Measurements from ENCODE around the gene PLAGL2.

GRCh38 chr20:32181606-32182005, 25.9 kb downstream of the PLAGL2 start:
- no peak for TF ChIP-seq CTCF (IDR thresholded peaks at IDR 0.05; ENCODE audit: low read depth, low read length, missing input control)
- no peak for TF ChIP-seq MAX (IDR thresholded peaks at IDR 0.05)
- no peak for TF ChIP-seq REST (IDR thresholded peaks at IDR 0.05)
- TF ChIP-seq GABPA (IDR thresholded peaks at IDR 0.05 in 1 of 2, conservative IDR thresholded peaks at IDR 0.05 in 1 of 2) = no peak
